ENCODE data around the gene PTGIR.
"Not testable (repeated sequence)": the region's sequence is repeated elsewhere in the genome, so short reads cannot be mapped to it uniquely, and the experiment has no call there.

Gene PTGIR

DNA sequence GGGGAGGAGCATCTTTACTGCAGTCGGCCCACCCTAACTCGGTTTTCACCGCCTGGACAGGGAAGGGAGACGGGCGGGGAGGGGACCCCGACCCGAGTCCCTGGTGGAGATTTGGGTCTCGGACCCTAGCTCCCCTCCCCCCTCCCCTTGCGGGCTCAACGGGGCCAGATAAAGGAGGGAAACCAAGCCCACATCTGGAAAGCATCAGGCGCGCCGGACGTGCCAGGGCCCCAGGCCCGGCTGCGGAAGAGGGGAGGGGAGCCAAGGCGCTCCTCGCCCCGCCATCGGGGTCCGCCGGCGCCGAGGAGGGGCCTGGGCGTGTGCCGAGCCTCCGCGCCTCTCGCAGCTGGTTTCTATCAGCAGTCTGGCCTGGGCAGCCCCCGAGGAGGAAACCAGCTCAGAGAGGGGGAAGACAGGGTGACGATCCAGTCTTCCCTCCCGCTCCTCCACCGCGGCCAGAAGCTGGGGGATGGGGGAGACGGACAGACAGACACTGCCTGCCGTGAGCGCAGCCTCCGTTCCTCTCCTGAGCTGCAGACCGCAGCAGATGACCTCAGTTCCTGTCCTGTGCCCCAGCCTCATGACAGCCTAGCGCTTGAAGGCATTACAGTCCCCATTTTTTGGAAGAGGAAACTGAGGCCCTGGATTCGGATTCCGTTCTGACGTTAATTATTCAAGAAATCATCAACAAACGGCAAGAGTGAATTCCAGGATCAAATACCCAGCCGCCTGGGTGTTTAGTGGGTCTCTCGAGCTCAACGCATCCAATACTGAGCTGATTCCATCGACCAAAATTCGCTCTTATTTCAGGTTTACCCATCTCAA lies 14.7 kb upstream of the PTGIR start:
- DNase-seq (ENCODE audit: low spot score), result peak; percentile 87

DNA sequence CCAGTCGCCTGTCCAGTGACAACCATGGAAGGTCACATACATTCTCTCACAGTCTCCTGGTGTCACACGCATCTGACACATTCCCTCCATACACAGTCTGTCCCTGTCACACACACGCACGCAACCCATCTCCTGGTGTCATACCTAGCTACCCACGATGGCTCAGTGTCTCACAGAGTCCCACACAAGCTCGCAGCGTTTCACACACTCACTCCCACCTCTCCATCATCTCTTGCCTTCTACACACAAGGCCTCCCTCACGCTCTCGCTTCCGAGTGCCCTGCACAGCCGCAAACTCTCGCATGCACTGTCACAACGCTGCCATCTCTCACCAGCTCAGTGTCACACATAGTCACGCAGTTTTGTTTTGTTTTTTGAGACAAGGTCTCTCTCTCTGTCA lies 12.3 kb upstream of the PTGIR start:
- DNase-seq (ENCODE audit: low spot score), result no peak

DNA sequence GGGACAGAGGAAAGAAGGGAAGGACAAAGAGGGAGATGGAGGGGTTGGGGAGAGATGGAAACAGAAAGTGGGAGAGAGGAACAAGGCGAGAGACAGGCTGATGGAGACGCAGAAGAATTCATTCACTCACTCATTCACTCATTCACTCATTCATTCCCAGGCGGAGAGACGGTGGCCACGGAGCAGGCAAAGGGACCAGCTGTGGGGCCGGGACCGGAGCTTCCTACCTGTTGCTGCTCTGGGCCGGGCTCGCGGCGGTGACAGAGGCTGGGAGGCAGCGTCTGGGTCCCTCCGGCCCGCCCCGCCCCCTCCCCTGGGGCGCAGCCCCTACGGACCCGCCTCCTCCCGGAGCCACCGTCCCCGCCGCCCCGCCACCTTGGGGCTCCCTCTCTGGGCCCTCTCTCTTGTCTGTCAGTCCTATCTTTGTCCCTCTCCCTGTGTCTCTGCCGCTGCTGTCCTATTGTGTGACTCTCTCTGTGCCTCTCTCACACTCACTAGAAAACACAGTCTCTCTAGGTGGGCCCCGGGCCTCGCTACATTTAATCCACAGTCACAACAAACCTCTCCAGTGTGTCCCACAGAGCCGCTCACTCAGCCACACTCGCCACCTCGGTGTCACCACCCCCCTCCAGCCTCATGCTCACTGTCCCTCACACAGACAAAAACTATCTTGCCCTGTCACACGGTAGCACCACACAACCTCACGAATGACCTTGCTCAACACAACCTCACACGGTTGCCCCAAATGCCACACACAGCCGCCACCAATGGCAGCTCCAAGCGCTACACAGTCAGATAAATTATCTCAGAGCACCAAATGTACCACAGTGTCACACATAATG lies 11.3 kb upstream of the PTGIR start, which contains the start of gene GNG8:
GNG8 (minus strand) TSS at position 283 of the 842 bp plus-strand sequence. CDS start 1,520 bp downstream, outside the sequence.
- DNase-seq (ENCODE audit: low spot score), result no peak

DNA sequence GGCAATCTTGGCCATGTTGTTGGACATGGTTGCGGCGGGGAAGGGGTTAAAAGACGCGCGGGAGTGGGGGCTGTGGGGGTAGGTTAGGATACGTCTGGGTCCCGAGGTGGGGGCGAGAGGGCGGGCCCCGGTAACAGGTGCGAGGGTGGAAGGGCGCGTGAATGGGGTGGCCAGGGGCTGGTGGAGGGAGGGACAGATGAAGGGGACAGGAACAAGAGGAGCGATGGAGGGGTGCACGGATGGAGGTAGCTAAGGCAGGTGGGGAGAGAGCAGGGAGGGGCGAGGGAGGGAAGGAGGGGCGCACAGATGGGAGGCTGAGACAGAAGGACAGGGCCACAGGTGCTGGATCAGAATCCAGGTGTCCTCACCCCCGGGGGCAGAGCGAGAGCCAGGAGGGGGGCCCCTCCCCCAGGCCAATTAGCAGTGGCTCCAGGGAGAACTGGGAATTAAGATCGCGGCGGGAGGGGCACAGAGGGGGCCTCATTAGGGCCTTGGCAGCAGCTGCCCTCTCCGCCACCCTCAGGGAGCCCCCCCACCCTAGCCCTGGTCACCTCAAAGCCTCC lies 9.8 kb upstream of the PTGIR start:
- DNase-seq (ENCODE audit: low spot score), result no peak

GRCh38 chr19:46634045-46634655 lies 9.3 kb upstream of the PTGIR start:
- peak; percentile 97 for DNase-seq (ENCODE audit: low spot score)

GRCh38 chr19:46633130-46633529 lies 8.2 kb upstream of the PTGIR start:
- no peak for DNase-seq (ENCODE audit: low spot score)

- peak; percentile 80 for DNase-seq (ENCODE audit: low spot score)
Observed at GRCh38 chr19:46631481-46631880, 6.6 kb upstream of the PTGIR start.

- no peak for DNase-seq (ENCODE audit: low spot score)
Observed at GRCh38 chr19:46630586-46631205, 5.8 kb upstream of the PTGIR start.

DNA sequence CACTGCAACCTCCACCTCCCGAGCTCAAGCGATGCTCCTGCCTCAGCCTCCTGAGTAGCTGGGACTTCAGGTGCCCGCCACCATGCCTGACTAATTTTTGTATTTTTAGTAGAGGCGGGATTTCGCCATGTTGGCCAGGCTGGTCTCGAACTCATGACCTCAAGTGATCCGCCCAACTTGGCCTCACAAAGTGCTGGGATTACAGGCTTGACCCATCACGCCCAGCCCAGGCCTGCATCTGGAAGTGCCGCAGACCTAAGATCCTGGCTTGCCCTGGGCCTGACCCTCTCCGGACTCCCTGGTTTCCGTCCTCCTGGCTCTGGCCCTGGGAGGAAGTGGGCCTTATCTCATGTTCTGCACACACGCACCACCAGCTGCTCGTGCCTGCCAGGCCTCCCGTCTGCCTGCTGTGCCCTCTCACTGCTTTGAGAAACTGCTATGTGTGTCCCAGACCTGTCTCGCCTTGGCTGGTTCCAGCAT lies 4.7 kb upstream of the PTGIR start:
- no peak for DNase-seq (ENCODE audit: low spot score)

DNA sequence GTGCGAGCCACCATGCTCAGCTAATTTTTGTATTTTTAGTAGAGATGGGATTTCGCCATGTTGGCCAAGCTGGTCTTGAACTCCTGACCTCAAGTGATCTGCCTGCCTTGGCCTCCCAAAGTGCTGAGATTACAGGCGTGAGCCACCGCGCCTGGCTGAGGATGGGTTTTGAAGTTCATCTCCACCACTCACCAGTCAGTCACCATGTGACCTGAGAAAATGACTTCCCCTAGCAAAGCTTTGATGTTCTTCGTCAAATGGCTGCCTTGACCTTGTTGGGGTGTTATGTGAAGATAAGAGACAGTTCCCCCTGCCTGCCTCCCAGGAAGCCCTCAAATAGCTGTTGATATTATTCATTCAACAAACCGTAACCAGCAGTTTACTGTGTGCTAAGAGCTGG lies 4.1 kb upstream of the PTGIR start:
- not testable (repeated sequence) for DNase-seq (ENCODE audit: low spot score)

DNA sequence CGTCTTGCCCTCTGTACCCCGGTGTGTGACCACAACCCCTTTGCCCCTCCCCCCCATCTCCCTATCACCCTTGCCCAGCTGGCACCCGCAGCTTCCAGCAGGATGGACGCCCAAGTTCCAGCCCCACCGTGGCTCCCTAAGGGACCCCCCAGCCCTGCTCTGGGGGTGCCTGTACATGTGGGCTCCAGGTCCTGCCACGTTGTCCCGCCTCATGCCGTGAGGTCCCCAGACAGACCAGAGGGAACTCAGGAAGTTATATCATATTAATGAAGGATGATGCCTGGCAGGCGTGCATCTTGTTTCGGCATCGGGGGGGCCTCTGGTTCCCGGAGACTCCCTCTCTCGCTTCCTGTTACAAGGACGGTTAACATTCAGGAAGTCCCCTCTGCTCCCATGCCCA lies 1.6 kb upstream of the PTGIR start:
- DNase-seq (ENCODE audit: low spot score), result no peak

- DNase-seq (ENCODE audit: low spot score), result no peak
Observed at GRCh38 chr19:46625731-46626130, 842 bp upstream of the PTGIR start.

GRCh38 chr19:46623915-46624502 lies 880 bp downstream of the PTGIR start:
- DNase-seq (ENCODE audit: low spot score), result no peak

- DNase-seq (ENCODE audit: low spot score), result no peak
Observed at GRCh38 chr19:46622118-46622446, 2.8 kb downstream of the PTGIR start.

DNA sequence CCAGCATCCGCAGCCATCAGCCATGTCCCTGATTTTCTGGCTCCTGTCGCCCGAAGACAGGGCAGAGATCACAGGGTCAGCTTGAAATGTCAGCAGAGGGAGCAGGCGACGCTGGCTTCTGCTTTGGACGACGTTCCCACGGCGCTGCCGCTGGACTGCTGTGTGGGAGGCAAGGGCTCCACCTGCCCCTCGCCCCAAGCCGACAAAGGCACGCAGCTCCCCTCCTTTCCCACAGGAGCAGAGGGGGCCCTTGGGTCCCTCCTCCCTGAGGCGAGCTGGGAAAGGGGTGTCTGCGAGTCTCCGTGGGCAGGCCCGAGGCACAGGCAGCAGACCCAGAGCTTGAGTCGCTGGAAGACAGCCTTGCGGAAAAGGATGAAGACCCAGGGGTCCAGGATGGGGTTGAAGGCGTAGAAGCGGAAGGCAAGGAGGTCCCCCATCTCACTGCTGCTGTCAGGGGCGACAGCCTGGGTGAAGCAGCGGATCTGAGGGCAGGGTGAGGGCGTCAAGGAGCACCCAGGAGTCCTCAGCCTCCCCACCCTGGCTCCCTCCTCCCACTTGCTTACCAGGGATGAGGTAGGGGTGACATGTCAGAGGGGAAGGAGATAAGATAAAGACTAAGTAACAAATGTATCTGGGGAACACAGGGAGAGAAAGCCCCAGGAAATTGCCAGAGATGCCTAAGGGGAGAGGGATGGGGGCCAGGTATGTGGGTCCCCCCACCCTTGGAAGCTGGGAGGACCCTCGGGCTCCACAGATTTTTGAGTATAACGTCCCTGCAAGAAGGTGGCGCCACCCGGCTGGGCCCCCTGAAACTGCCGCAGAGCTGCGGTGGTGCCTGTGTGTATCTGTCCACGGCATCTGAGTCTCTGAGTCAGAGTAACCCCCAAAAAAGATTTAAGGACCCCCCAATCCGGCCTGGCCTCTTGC lies 3.4 kb downstream of the PTGIR start:
- no peak for DNase-seq (ENCODE audit: low spot score)

GRCh38 chr19:46620716-46621115 lies 4.2 kb downstream of the PTGIR start:
- peak; percentile 41 for DNase-seq (ENCODE audit: low spot score)

- no peak for DNase-seq (ENCODE audit: low spot score)
Observed at GRCh38 chr19:46620267-46620666, 4.6 kb downstream of the PTGIR start.

DNA sequence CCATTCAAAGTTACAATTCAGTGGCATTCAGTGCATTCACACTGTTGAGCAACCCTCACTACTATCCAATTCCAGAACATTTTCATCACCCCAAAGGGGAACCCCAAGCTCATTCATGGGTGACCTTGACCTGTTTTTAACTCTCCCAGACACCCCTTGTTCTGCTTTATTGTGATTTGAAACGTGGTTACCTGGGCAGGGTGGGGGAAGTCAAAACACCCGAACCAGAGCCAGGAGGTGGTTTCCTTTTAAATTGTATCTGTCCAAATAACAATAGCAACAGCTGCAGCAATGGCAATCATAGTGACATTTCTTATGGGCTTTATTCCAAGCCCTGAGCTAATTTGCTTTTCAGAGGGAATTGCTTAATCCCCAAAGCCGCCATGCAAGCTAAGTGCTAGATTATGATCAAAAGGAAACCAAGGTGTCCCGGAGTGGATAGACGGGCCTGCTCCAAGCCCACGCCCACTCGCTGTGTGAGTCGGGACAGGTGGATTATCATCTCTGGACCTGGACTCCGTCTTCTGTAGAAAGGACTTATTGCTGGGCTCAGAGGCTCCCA lies 6.1 kb downstream of the PTGIR start:
- no peak for DNase-seq (ENCODE audit: low spot score)

- DNase-seq (ENCODE audit: low spot score), result no peak
Observed at GRCh38 chr19:46617601-46618000, 7.3 kb downstream of the PTGIR start.

Measured in GM03348 (cell line).